Measurements from ENCODE around the gene RAB8B.

GRCh38 chr15:63238796-63239195 lies 49.4 kb downstream of the RAB8B start:
- TF ChIP-seq EZH2 (IDR thresholded peaks at IDR 0.05; ENCODE audit: low read depth) (no peak), CTCF (conservative IDR thresholded peaks at IDR 0.05) (no peak)
